HG03045 (cell line): ENCODE data around the gene XPOT.
A peak's percentile ranks its signal among the peaks of the same experiment; 100 is the strongest.
"Not testable (repeated sequence)": the region's sequence is repeated elsewhere in the genome, so short reads cannot be mapped to it uniquely, and the experiment has no call there.

Source experiments
- ATAC-seq: cut with Tn5 transposase; IDR thresholded peaks from one replicate; pipeline ENCODE4 v1.9.1; 2021; ENCODE audit warnings: mild to moderate bottlenecking, moderate library complexity; ENCODE audit not compliant: unreplicated experiment

The XPOT gene

GRCh38 chr12:64403707-64404469 lies at the start of gene XPOT:
XPOT (plus strand) TSS chr12:64404392; CDS start chr12:64410036, 5,644 bp downstream.
- peak; percentile 95 for ATAC-seq

GRCh38 chr12:64356209-64356608 lies 48.0 kb upstream of the XPOT start:
- ATAC-seq, result not testable (repeated sequence)

GRCh38 chr12:64361173-64361572 lies 43.0 kb upstream of the XPOT start:
- not testable (repeated sequence) for ATAC-seq

- no peak for ATAC-seq
Measured at GRCh38 chr12:64362721-64363305, 41.4 kb upstream of the XPOT start.

DNA sequence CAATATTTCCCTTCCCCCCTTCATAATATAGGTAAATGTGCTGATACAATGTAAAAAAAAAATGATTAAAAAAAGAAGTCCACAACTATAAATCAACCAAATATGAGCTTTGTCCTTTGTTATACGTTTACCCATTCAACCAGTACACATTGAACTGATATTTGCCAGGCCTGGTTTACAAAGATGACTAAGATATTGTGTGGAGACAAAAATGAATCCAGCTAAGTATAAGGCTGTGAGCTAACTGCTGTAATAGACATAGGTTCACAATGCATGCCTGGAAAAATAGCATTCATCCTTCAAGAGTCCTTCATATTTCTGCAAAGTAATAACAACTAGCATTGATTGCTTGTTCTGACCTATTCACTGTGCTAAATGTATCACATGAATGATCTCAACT lies 20.5 kb upstream of the XPOT start:
- no peak for ATAC-seq

DNA sequence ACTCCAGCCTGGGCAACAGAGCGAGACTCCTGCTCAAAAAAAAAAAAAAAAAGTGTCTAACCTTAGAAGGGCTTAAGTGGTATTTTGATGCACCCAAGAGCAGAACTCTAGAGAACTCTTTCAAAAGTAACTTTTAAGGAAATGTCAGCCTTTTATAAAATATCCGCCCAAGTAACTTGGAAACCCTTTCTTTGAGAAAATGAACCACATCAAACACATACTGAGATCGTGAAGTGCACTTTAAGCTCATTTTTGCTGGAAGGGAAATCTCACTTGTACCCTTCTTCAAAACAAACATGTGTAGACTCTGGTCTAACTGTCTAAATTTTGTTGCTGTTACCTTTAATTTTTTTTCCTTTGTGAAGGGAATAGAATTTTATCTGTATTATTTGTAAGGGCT lies 19.2 kb upstream of the XPOT start:
- no peak for ATAC-seq

DNA sequence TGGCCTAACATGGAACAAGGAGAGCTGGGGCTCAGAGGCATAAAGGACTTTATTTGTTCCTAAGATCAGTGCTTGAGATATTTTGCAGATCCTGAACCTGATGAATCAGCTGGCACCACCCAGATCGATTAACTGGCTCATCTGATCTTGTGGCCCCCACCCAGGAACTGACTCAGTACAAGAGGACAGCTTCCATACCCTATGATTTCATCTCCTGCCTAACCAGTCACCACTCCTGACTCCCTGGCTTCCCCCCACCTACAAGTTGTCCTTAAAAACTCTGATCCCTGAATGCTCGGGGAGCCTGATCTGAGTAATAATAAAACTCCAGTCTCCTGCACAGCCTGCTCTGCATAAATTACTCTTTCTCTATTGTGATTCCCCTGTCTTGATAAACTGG lies 18.7 kb upstream of the XPOT start:
- ATAC-seq, result no peak

- ATAC-seq, result no peak
Measured at GRCh38 chr12:64387197-64387816, 16.9 kb upstream of the XPOT start.

- no peak for ATAC-seq
Measured at GRCh38 chr12:64389154-64389553, 15.0 kb upstream of the XPOT start.

- no peak for ATAC-seq
Measured at GRCh38 chr12:64390275-64390851, 13.8 kb upstream of the XPOT start, which contains the start of gene C12orf56. C12orf56 (minus strand) TSS chr12:64390758; CDS start chr12:64390565, 193 bp downstream.

- ATAC-seq, result no peak
Measured at GRCh38 chr12:64392221-64392620, 12.0 kb upstream of the XPOT start.

DNA sequence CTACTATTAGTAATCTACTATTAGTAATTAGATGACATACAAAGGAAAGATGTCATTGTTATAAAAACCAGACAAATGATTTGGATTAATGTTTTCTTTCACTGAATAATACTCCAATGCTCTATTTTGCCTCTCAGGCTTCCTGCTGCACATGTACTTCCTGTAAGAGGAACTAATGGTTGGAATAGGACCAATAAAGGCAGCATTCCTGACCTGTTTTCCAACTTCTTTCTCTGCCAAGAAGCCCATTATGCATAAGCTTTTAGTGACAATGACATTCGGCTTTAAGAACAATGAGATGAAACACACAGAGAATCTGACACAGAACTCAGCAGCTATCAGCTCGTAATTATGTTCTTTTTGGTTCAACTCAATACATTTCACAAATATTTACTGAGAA lies 8.5 kb upstream of the XPOT start:
- no peak for ATAC-seq

- ATAC-seq, result no peak
Measured at GRCh38 chr12:64400041-64400440, 4.2 kb upstream of the XPOT start.

- ATAC-seq, result no peak
Measured at GRCh38 chr12:64402181-64402580, 2.0 kb upstream of the XPOT start.

DNA sequence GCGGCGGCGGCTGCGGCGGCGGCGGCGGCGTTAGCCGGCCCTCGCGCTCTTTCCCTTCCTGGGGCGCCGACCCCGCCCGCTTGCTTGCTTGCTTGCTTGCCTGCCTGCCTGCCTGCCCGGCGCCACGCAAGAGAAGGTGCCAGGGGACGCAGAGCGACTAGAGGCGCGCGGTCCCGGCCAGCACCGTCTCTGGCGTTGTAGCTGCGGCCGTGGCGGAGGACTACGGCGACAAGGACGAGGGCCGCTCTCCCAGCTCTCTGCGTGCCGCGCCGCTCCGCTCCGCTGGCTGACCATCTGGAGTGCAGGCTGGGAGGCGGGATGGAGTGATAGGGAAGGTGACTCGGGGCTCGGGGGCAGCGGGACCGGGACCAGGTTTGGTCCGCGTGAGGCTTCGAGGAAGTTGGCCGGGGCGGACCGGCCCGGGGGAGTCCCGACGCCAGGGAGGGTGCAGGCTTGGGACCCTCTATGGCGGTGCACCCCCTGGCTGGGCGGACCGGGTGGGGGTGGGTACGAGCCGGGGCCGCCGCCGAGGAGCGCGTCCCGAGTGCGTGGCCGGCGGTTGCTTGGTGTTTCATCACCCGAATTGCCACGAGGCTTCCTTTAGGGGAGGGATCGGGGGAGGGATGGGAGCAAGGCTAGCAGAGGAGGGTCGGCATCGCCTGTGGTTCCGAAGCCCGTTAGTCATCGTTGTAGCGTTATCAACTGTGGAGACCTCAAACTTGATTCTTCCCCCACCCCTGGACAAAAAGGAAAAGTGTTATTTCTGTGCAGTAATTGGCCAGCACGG lies 471 bp downstream of the XPOT start:
- ATAC-seq, result peak; percentile 34

DNA sequence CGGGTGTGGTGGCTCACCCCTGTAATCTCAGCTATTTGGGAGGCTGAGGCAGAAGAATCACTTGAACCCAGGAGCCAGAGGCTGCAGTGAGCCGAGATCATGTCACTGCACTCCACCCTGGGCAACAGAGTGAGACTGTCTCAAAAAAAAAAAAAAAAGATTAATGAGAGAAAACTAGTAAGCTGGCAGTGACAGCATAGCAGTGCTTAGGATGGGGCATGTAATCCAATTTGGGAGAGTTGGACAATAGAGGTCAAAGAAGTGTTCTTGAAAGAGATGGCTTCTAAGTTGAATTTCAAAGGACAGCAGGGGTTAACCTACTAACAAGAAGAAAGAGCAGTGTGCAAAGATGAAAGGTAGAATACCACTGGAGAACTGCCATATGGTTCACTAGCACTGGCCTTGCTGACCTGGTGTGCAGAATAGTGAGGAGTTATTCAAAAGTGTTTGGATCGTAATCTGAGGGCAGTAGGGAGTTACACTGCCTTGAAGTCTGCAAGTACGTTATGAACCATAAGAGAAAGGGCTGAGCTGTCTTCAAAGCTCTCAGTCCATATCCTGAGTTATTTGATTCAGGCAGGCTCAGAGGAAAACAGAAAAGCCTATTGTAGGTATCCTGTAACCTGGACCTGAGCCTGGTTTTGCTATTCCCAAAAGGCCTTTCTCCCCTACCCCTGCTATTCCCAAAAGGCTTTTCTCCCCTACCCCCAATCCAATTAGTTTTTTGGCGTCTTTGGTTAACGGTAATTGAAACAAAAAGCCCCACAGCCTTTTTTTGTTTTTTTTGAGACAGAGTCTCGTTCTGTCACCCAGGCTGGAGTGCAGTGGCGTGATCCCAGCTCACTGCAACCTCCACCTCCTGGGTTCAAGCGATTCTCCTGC lies 3.4 kb downstream of the XPOT start:
- ATAC-seq, result no peak

DNA sequence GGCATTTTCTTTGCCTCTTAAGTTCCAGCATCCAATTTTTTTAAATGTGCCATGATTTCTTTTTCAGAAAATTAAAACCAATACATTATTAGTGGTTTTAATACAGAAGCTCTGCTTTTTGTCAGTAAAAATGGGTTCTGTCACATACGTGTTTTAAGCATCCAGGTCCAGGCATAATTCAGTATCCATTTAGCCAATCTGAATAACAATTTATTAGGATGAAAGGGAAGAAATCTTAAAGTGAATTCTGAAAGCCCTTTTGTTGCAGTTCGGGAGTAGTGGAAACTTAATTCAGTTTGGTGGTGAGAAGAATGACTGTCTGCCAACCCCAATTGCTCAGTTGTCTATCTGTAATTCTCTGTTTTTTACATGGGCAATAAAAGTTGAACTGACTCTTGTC lies 7.2 kb downstream of the XPOT start:
- no peak for ATAC-seq

DNA sequence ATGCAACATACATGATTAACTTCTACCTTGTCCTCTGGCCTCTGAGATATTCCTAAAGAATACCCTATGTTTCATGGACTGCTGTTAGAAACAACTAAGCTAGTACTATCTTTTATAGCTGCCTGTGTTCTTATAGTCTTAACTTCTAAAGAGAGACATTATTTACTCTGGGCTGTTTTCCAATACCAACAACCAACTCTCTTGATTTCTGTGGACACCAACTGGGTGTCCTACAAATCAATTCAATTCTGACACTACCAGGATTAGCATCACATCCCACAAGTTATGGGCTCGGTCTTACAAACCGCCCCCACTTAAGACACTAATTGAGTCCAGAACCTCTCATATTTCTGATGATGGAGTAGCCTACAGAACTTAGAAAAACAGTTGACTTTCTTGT lies 8.3 kb downstream of the XPOT start:
- ATAC-seq, result no peak

- ATAC-seq, result no peak
Measured at GRCh38 chr12:64413884-64414283, 9.7 kb downstream of the XPOT start.

DNA sequence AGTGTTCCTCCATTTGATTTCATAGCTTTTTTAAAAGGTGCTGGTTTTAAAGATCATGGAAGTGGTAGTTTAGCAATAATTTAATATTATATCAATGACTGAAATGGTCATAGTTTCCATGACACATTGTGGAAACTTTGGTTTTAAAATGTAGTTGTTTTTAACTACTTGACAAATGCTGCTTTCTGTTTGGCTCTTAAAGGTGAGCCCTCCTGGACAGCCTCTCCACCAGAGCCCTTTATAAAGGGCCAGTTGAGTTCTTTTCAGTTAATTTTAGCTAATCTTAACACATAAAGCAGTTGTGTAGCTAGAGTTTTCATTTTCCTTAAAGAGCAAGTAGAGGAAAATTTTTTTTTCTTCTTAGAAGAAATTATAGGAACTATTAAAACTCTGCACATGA lies 14.0 kb downstream of the XPOT start:
- no peak for ATAC-seq
